NCI-H2227 (cell line): ENCODE data around the gene FRMD4A.
"Not testable (repeated sequence)": the region's sequence is repeated elsewhere in the genome, so short reads cannot be mapped to it uniquely, and the experiment has no call there.

Experiments used
- DNase-seq: peaks from one replicate; lab custom pipeline; 2025; ENCODE audit not compliant: unreplicated experiment; lab: John Stamatoyannopoulos, UW

FRMD4A gene

DNA sequence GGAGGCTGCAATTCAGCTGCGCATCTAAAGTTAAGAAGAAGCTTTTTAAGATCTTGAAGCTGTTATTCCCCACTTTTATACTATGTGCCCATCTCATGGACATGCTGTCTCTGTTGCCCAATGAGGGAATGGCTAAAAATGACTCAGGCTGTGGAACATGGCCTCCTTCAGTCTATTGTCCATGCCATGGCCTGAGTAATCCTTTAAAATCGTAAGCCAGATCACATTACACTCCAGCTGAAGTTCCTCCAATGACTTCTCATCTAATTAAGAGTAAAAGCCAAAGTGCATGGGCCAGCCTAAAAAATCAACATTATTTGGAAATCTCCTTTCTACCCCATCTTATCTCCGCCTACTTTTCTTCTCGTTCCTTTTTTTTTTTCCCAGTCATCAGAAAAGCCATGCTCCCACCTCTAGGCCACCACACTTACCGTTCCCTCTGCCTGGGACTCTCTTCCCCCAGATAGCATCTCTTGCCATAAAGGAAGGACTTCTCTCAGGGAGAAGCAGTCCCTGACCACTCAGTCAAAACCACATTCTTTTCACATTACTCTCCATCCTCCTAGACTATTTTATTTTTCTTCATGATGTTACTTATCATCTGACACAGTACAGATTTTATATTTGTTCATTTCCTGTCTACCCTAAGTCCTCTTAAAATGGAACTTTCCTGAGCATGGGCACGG, 406.5 kb downstream of the FRMD4A start:
- DNase-seq, result no peak

DNA sequence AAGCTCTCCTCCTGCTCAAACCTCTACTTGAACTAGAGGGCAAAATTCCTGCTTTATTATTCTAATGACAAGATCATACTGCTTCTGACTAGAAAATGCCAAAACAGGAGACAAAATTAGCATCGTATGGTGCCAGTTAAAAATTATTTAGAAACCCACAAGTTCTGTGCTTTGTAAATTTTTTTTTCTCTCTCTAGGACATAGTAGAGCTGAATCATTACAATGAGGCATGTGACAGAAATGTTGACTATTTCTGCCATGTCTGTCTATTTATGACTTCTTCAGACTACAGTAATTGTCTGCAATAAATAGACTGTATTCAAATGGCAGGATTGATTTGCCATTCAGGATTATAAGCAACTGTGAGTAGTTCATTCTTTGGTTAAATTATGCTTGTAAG, 408.1 kb downstream of the FRMD4A start:
- DNase-seq, result no peak

- DNase-seq, result no peak
These were observed 408.8 kb downstream of the FRMD4A start for GRCh38 chr10:13921941-13922340.

DNA sequence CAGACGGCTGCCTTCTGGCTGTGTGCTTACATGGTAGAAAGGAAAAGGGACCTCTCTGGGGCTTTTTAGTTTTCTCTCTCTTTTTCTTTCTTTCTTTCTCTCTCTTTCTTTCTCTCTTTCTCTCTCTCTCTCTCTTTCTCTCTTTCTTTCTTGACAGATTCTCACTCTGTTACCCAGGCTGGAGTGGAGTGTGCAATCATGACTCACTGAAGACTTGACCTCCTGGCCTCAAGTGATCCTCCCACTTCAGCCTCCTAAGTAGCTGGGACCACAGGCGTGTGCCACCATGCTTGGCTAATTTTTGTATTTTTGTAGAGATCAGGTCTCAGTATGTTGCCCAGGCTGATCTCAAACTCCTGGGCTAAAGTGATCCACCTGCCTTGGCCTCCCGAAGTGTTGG, 409.6 kb downstream of the FRMD4A start:
- not testable (repeated sequence) for DNase-seq

DNA sequence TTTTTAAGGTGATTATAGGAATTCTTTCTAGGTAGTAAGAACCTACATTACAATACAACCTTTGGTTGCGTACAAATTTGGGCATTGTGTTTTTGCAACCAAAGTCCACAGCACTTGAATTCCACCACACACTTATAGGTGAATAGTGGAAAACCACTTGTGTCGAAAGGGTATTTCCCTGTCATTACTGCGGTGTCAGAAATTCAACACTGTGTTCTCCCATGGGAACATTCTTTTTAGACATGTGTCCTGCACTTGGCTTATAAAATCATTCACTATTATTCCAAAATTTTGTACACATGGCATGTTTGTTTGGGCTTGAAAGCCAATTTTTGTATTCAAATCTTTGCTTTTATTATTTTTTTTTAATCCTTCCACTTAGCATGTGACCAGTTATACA, 410.3 kb downstream of the FRMD4A start:
- DNase-seq, result no peak

- no peak for DNase-seq
These were observed 410.7 kb downstream of the FRMD4A start for GRCh38 chr10:13920031-13920430.

DNA sequence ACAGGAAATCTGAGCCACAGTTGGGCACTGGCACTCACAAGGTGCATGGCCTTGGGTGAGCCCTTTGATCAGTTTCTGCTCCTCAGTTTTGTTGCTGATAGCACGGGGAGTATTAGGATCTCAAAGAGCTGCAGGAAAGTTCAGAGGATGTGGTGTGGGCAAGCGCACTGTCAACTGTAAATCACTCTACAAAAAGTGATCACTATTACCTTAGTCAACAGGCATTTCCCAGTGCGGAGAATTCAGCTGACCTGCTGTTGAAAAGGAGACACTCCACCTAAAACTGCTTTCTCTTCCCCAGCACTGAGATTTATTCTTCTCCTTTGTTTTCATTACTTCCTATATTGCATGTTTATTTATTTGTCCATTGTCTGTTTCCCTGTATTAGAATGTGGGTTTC, 412.9 kb downstream of the FRMD4A start:
- no peak for DNase-seq

GRCh38 chr10:13916384-13916947, 414.3 kb downstream of the FRMD4A start:
- no peak for DNase-seq

- no peak for DNase-seq
These were observed 415.0 kb downstream of the FRMD4A start for GRCh38 chr10:13915710-13916109.

DNA sequence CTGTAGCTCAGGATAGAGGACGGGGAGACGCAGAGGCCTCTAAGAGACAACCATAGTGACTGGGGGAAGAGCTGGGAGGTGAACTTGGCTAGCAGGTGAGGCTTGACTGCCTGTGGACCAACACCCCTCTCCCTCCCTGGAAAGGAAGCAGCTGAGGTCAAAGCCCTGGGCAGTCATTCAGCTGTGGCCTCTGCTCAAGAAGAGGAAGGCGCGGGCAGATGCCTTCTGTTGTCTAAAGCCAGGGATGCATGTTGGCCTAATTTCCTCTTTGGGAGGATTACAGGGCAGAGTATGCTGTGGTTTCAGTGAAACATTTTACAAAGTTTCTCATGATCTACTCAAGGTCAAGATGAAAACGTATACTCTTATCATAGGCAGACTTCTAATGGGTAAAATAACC, 416.8 kb downstream of the FRMD4A start:
- DNase-seq, result no peak

DNA sequence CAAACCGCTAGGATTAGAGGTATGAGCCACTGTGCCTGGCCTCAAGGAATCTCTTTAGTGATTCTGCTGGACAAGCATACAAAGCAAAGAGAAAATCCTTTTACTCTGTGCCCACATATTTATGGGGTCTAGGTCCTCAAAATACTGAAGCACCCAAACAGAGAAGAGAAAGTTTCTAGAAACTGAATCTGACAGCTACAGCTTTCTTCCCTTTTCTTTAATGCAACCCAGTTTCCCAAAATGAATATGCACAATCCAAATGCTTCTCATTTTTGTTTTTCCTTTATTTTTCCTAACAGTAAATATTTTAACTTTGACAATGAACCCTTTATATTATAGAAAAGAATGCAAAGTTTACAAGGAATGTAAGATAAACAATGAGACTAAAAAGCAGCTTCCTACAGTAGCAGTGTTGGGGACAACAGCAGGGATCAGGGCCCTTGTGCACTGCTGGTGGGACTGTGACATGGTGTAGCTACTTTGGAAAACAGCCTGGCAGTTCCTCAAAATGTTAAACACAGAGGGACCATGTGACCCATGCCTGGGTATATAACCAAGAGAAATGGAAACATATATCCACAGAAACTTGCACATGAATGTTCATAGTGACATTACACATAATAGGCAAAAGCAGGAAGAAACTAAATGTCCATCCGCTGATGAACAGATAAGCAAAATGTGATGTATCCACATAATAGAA, 418.8 kb downstream of the FRMD4A start:
- DNase-seq, result no peak

GRCh38 chr10:13909516-13910258, 421.0 kb downstream of the FRMD4A start:
- no peak for DNase-seq

- DNase-seq, result no peak
These were observed 422.2 kb downstream of the FRMD4A start for GRCh38 chr10:13908475-13908874.

DNA sequence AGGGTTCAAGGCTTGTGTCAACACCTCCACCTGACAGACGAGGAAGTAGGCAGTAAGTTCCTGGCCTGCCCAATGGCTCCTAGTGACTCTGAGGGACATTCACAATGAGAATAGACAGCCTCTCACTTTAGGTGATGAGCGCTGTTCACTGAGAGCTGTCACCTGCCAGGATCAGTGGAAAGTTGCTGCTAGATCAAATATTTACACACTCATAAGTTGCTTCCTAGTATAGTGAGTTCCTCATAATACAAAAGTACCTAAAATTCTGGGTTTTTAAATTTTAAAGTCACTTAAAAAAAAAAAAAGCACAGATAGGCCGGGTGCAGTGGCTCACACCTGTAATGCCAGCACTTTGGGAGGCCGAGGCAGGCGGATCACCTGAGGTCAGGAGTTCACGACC, 423.2 kb downstream of the FRMD4A start:
- no peak for DNase-seq

GRCh38 chr10:13905281-13905680, 425.4 kb downstream of the FRMD4A start:
- DNase-seq, result no peak

DNA sequence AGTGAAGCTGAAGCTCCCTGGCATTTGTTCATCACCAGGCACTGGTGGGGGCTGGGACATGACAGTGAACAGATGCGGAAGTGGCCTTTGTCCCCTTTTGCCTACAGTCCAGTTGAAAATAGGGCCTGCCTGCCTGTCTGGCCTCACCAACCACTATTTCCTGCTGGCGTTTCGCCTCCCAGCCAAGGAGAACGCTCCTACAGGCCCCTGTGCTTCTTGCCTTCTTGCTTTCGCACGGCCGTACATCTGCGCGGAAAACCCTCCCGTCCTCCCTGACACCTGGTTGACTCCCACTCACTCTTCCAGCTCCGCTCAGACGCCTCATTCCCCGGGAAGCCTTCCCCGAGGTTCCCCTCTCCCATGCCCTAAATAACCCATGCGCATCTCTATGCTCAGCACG, 426.7 kb downstream of the FRMD4A start:
- no peak for DNase-seq

DNA sequence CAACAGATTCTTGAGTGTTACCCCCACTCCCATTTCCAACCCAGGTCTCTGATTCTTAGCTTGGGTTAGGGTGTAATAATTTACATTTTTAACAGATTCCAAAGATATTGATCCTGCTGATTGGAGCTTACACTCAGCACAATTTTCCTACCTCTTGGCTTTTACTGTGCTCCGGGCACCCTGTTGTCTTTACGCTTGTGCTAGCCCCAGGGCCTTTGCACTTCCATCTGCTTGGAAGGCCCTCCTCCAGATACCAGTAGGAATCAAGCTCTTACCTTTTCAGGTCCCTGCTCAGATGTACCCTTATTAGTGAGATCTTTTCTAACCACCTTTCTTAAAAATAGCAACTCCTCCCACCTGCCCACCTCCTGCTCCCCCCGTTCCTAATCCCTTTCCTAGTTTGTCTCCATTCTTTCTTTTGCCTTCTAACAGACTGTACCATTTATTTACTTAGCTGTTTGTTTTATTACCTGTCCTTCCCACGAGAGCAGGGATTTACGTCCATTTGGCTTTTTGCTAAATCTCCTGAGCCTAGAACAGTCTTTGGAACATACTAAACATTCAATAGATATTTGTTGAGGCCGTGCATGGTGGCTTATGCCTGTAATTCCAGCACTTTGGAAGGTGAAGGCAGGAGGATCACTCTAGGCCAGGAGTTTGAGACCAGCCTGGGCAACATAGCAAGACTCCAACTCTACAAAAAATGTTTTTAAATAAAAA, 427.7 kb downstream of the FRMD4A start:
- no peak for DNase-seq

GRCh38 chr10:13899941-13900340, 430.8 kb downstream of the FRMD4A start:
- DNase-seq, result no peak

DNA sequence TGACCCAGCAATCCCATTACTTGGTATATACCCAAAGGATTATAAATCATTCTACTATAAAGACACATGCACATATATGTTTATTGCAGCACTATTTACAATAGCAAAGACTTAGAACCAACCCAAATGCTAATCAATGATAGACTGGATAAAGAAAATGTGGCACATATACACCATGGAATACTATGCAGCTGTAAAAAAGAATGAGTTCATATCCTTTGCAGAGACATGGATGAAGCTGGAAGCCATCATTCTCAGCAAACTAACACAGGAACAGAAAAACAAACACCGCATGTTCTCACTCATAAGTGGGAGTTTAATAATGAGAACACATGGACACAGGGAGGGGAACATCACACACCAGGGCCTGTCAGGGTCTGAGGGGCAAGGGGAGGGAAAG, 434.6 kb downstream of the FRMD4A start:
- DNase-seq, result not testable (repeated sequence)

- DNase-seq, result no peak
These were observed 436.2 kb downstream of the FRMD4A start for GRCh38 chr10:13894412-13895093.

GRCh38 chr10:13893926-13894325, 436.8 kb downstream of the FRMD4A start:
- no peak for DNase-seq
